Mucosa of descending colon (tissue), 3 donors: ENCODE measurements around the gene CRY1. TPM values are rescaled to one million over a fixed set of nuclear protein-coding genes. Genes with fewer than 3 reads are reported as not detected.
"Not testable (repeated sequence)": the region's sequence is repeated elsewhere in the genome, so short reads cannot be mapped to it uniquely, and the experiment has no call there.

ENCODE experiments used
- ATAC-seq: fragments of 200-7000 bp; cut with Tn5 transposase; one replicate; pipeline ENCODE4 v1.9.1; 2020; ENCODE audit warnings: mild to moderate bottlenecking, moderate library complexity
- DNase-seq, 3 donors: peaks; one replicate each; pipeline ENCODE4 v3.0.0-alpha.2; 2020
- H3K36me3 ChIP-seq: fragments of 200-600 bp; one replicate; pipeline ENCODE4 v1.8.0; 2021; ENCODE audit warnings: low read depth, mild to moderate bottlenecking
- H3K4me1 ChIP-seq: fragments of 200-600 bp; one replicate; pipeline ENCODE4 v1.8.0; 2021; ENCODE audit warnings: low read depth, mild to moderate bottlenecking
- H3K4me3 ChIP-seq: fragments of 200-600 bp; one replicate; pipeline ENCODE4 v1.8.0; 2021; ENCODE audit warnings: mild to moderate bottlenecking
- H3K9me3 ChIP-seq: fragments of 200-600 bp; one replicate; pipeline ENCODE4 v1.8.0; 2021; ENCODE audit warnings: mild to moderate bottlenecking
- CTCF ChIP-seq: fragments of 200-600 bp; IDR thresholded peaks from one replicate; pipeline ENCODE4 v1.8.0; 2022; ENCODE audit warnings: antibody characterized with exemption, mild to moderate bottlenecking
- intact Hi-C, 2 donors: fragments of 100-400 bp; cut with DNase I in 1 of 2; cut with micrococcal nuclease in 1 of 2; formaldehyde crosslinking; loops; one replicate each; pipeline versions ENCODE4 v1.11.0 to v1.11.1; 2022; cut with DNase I, micrococcal nuclease
- total RNA-seq, 3 donors: library from RNA; stranded (reverse); fragmentation: NEBNext Ultra II Directional in 2 of 3; extraction: Animal tissue kit (Norgen Biotek cat#: 25700) in 2 of 3; gene quantifications; one replicate each; pipeline versions ENCODE4 v1.2.1 to v1.2.4, GENCODE V29; 2021 to 2023
- donor health status: DM: no; HTN: no; CAD: no; lungs with moderate emphysema.
- donor health status: DM: no; HTN: no; CAD: no.
- donor health status: DM: no; HTN: yes; CAD: no.

The CRY1 gene
- total RNA-seq, 3 donors from 2014 or later = 11.4 to 22.8 (median 15.5) TPM

GRCh38 chr12:107026806-107027635 lies 66.3 kb downstream of the CRY1 start:
- TF ChIP-seq CTCF = no peak
- Histone ChIP-seq H3K4me3 (no peak overlapping the region), H3K4me1 (peaks cover 13% of the 10 kb centered on the region), H3K9me3 (no peaks in the 10 kb centered on the region), H3K36me3 (no peaks in the 10 kb centered on the region)
- no peak for DNase-seq
- intact Hi-C loops = no loop called here
- no peak for ATAC-seq

GRCh38 chr12:107026356-107026755 lies 67.0 kb downstream of the CRY1 start:
- DNase-seq, intact Hi-C loops: not testable (repeated sequence)

GRCh38 chr12:107025671-107026070 lies 67.7 kb downstream of the CRY1 start:
- intact Hi-C loops = no loop called here
- no peak for DNase-seq
- no peaks in the 10 kb centered on the region for H3K9me3 ChIP-seq
- no peak overlapping the region for H3K4me3 ChIP-seq
- H3K36me3 ChIP-seq = no peaks in the 10 kb centered on the region
- no peak for TF ChIP-seq CTCF
- H3K4me1 ChIP-seq = peaks cover 13% of the 10 kb centered on the region
- no peak for ATAC-seq

More at GRCh38 chr12:107026356-107026755, 67.0 kb downstream of the CRY1 start:
- H3K9me3 ChIP-seq, ATAC-seq, H3K36me3 ChIP-seq, H3K4me3 ChIP-seq: not testable (repeated sequence)
- peaks cover 13% of the 10 kb centered on the region for H3K4me1 ChIP-seq

GRCh38 chr12:107019546-107019945 lies 73.8 kb downstream of the CRY1 start:
- DNase-seq = no peak
- no peak for TF ChIP-seq CTCF
- intact Hi-C loops = no loop called here
- ATAC-seq = no peak
- H3K36me3 ChIP-seq = no peaks in the 10 kb centered on the region
- no peaks in the 10 kb centered on the region for H3K9me3 ChIP-seq
- no peak overlapping the region for H3K4me3 ChIP-seq
- H3K4me1 ChIP-seq = no peaks in the 10 kb centered on the region

- intact Hi-C loops = no loop called here
- no peaks in the 10 kb centered on the region for H3K9me3 ChIP-seq
- ATAC-seq (no peak), DNase-seq (no peak)
- H3K4me3 ChIP-seq = no peak overlapping the region
- no peaks in the 10 kb centered on the region for H3K36me3 ChIP-seq
- TF ChIP-seq CTCF = no peak
- H3K4me1 ChIP-seq = no peaks in the 10 kb centered on the region
Observed at GRCh38 chr12:107017042-107017441, 76.3 kb downstream of the CRY1 start.

- Histone ChIP-seq H3K4me1 (no peaks in the 10 kb centered on the region), H3K36me3 (no peaks in the 10 kb centered on the region), H3K9me3 (no peaks in the 10 kb centered on the region), H3K4me3 (no peak overlapping the region)
- intact Hi-C loops = no loop called here
- ATAC-seq (peak; percentile 99), DNase-seq (peak in 1 of 3 donors; percentile 74)
- no peak for TF ChIP-seq CTCF
Observed at GRCh38 chr12:107014055-107014454, 79.3 kb downstream of the CRY1 start.
